ENCODE data around the gene C2CD2.

DNA sequence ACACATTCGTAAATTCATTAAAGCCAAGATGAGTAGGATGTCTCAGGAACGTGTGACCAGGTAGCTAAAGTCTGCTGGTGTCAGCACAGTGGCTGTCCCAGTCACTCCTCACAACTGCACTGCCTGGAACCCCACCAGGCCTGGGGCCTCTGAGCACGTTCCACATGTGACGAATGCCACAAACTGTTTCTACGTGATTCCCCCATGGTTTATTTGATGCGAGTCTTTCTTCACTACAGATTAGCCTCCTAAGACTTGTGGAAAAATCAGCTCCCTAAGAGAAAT is 107.8 kb downstream of the C2CD2 start:
- TF ChIP-seq POLR2A (IDR thresholded peaks at IDR 0.05; ENCODE audit: low read depth, low read length) (no peak), TAF1 (IDR thresholded peaks at IDR 0.05; ENCODE audit: low read depth, low read length) (no peak)

All from GM12891 (cell line).